ENCODE data around the gene ANAPC10.
"Not testable (repeated sequence)": the region's sequence is repeated elsewhere in the genome, so short reads cannot be mapped to it uniquely, and the experiment has no call there.

The ANAPC10 gene, protein sequence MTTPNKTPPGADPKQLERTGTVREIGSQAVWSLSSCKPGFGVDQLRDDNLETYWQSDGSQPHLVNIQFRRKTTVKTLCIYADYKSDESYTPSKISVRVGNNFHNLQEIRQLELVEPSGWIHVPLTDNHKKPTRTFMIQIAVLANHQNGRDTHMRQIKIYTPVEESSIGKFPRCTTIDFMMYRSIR

DNA sequence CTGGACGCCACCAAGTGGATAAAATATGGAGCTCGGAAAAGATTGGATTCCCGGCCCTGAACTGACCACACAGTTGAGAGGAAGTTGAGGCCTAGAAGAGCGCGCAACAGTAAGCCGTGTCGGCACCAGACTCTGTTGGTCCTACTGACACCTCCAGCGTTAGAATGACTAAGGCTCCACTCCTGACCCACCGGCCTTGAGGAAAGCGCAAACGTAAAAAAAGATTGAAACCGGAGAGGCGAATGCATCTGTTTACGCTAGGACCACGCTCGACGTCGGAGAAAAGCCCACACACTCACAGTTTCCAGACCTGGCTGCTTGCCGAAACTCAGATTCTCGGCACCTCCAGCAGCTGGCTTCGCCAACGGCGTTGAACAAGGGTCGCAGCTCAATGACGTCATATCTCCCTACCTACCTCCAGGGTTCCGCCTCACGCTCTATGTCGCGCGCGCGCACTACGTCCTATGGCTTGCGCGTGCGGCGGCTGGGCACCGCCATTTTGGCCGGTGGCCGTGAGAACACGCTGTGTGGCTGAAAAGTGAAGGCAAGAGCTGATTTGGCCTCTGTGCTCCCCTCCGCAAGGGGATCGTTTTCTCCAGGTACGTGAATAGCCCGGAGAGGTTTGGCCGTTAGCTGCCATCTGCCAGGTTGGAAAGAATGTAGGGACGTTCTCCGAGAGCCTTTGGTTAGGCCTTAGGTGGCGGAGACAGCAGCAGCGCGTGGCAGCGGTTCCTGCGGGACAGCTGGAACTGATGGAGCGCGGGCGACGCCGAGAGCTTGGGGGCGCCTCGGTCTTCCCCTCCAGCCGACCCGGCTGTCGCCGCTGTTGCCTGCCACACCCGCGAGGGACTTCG is at the start of gene ANAPC10, which contains the start of gene ABCE1:
ANAPC10 (minus strand) TSS at position 376 of the 854 bp plus-strand sequence. CDS start 2,097 bp downstream, outside the sequence.
ABCE1 (plus strand) TSS at position 491 of the 854 bp plus-strand sequence. CDS start 6,102 bp downstream, outside the sequence.
- DNase-seq = peak; percentile 89

DNA sequence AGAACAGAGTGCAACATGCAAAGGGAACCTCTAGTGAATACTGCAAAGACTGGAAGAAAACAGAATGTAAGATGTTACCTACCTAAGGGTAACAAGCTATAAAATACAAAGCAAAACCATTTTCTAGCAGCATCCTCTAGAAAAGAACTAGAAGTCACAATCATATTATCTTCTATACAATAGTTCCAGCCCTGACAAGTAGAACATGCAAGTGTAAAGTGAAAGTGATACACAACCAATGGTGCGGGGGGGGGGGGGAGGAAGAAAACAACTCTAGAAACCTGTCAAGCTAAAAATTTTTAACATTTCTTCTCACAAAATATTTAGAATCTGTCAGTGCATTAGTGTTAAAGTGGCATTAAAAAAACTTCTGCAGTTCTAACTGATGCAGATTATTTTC is 38.2 kb upstream of the ANAPC10 start:
- not testable (repeated sequence) for DNase-seq

DNA sequence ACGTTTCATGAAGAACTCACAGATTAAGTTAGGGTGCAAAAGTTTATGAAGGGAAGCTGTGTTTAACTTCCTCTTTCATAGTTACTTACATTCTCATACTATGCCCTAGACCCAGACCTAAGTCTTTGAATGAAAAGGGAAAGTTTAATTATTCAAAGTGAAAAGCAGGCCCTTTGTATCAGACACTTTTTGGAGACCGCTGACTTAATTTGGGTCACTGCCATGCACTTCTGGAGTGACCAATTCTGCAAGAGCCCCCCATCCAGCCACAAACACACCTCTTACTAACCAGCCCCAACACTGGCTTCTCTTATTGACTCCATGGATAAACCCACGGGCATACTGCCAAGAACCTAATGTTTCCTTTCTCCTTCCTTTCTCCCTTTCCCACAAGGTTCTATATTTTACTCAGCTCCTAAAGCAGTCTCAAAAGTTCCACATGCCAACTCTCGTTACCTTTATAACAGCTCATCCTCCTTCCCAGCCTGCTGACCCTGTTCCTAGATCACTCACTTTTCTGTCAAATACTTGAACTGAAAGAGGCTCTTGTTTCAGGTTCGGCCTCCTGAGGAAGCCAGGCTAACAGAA is 34.6 kb upstream of the ANAPC10 start:
- DNase-seq = no peak

DNA sequence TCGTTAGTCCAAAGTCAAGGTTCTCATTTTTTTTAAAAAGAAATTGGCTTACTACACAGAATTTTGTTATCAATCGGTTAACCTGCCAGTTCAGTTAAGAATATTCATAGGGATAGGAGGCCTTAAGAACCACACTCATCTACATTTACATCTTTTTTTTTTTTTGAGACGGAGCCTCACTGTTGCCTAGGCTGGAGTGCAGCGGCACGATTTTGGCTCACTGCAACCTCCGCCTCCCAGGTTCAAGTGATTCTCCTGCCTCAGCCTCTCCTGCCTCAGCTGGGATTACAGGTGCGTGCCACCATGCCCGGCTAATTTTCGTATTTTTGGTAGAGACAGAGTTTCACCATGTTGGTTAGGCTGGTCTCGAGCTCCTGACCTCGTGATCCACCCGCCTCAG is 33.9 kb upstream of the ANAPC10 start:
- DNase-seq = no peak

DNA sequence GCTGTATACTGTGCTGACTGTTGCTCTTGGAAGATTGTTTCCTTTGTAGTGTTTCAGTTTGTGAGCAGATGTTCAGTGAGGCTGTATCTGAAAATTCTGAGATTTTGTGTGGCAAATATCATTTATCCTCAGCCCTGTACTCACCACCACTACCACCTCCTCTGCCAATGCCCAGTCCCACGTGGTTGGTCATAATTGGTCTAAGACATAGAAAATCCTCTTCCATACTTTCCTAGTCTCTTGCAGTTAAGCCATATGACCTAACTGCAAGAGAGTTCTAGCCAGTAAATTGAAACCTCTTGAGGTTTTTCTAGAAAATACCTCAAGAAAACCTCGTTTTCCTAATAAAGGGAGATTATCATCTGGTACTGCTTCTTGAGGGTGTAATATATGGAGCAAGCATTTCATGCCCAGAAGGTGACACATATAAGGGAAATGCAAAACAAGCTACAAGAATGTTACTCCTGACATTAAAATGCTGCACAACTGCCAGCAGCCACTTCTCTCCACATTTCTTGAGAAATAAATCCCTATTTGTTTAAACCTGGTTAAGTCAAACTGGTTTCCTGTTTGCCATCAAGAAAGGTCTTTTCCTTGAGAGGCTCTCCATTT is 32.9 kb upstream of the ANAPC10 start:
- no peak for DNase-seq

DNA sequence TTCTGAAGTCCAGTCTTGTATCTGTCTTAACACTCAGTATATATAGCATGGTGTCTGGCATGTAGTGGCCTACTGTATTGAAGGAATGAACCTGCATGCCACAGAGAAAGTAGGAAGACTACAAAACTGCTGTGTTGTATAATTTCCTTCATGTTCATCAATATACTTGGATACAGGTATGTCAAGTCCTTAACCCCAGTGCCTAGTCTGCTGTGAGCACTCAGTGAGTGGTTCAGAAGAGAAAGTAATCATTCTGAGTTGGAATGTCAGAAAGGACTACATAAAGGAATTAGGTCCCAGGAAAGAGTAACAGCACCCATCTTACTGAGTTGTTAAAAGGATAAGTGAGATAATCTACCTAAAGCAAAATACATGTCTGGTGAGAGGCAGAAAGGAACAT is 32.1 kb upstream of the ANAPC10 start:
- no peak for DNase-seq

DNA sequence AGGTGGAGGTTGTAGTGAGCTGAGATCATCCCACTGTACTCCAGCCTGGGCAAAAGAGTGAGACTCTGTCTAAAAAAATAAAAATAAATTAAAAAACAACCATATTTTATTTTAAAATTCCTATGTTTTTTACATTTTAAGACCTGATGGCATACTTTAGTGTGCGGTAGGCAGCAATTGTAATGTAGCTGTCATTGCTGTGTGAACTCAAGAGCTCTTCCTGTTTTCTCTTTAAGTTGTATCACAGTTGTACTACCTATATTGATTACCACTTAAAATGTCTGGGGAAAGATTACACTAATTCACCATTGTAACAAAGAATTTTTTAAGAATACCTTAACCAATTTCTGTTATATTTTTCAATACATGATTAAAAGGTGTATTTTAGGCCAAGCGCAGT is 27.4 kb upstream of the ANAPC10 start:
- no peak for DNase-seq

DNA sequence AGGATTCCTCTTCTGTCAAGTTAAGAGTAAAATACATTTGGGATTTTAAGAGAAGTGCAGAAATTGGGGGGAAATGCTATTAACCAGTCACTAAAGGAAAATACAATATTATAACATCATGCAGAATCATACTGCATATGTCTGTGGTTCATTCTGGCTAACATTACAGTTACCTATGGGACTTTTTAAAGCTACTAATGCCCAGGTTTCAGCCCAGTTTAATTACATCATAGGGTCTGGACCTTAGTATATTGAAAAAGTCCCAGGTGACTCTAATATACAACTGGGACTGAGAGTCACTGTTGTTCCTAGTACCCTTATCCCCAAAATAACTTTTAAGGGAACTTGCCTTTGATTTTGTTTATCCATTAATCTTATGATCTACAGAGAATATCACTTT is 10.1 kb upstream of the ANAPC10 start:
- no peak for DNase-seq

DNA sequence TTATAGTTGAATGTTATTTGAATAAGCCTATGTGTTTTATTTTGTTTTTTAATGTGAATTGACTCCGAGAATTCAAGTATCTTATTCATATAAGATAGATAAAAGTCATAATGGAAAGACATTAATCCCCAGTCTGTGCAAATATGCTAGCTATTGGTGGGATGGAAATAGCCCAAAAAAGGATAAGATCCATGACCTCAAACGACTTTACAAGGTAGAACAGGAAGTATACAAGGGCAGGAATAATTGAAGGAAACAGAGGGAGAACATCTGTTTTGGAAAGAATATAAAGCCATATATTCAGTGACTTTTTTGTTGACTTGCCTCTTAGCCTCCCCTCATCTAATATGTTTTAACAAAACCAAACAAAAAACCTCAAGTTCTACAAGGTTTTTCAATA is 9.1 kb upstream of the ANAPC10 start:
- no peak for DNase-seq

DNA sequence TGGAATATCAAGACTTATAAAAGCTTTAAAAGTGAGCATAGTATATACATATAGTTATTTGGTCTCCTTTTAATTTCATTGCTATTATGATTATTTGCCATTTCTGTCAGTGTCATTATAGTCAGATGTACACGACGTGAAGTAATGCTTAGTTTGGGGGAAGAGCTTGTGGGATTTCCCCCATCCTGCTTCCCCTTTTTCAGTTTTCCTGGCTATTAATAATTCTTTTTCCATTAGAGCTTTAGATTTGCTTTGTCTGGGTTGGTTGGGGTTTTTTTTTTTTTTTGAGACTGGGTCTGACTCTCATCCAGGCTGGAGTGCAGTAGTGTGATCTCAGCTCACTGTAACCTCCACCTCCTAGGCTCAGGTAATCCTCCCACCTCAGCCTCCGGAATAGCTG is 5.5 kb upstream of the ANAPC10 start:
- no peak for DNase-seq

DNA sequence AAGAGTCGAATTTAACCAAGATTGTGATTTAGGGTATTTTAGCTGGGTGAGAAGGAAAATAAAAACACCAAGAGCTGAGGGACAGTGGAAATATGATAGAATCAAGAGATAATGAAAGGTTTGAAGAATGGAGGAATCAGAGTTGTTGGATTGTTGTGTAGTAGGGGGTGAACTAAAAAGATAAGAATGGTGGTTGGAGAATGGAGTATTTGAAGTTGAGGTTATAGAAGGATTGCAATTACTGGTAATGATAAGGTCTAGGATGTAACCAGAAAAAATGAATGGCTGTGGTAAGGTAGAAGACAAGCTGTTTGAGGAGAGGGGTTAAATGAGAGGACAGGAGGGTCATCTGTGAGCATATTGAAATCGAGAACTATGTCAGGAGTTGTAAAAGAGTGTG is 4.6 kb upstream of the ANAPC10 start:
- no peak for DNase-seq

DNA sequence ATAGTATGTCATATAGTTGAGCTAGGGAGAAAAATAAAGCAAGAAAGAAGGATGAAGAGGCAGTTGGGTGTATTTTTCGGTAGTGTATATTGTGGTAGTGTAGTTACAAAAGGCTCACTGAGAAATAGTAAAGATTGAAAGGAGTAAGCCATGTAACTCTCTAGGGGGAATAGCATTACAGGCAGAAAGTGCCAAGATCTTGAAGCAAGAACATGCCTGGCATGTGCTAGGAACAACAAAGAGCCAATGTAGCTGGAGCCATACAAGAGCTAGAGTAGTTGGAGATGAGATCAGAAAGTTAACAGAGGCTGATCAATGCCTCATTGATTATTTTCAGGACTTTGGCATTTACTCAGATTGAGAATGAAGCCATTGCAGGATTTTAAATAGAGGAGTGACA is 3.1 kb upstream of the ANAPC10 start:
- DNase-seq = no peak

DNA sequence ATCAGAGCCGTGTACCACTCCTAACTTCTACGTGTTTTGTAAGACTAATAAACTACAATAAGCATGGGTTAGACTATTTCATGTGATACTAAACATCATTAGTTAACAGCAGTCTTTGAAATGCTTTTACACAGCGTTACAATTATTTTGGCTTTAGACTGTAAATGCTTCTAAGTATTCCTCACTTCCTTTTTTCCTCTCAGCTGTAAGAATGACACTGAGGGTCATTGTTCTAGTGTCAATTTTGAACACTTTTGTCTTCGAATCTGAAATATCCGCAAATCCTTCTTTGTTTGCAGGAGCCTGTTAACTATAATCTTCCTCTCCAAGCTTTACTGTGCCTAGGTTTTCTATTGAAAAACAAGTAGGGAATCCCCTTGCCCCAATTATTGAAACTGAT is 1.7 kb upstream of the ANAPC10 start:
- no peak for DNase-seq

DNA sequence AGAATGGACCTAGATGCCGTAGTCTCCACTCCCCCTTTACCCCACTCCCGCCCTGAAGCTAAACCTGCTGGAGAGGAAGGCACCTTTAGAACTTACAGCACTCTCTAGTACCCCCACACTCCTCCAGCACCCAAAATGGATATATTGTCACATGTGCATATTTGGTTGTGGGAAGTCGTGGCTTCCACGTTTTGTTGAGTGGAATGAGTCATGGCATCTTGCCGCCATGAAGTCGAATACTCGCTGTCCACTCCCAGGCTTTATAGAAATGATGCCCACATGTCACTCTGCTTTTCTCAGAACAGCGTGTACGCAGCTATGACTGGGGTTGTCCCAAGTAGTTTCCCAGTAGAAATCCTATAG is 660 bp upstream of the ANAPC10 start:
- DNase-seq = no peak

DNA sequence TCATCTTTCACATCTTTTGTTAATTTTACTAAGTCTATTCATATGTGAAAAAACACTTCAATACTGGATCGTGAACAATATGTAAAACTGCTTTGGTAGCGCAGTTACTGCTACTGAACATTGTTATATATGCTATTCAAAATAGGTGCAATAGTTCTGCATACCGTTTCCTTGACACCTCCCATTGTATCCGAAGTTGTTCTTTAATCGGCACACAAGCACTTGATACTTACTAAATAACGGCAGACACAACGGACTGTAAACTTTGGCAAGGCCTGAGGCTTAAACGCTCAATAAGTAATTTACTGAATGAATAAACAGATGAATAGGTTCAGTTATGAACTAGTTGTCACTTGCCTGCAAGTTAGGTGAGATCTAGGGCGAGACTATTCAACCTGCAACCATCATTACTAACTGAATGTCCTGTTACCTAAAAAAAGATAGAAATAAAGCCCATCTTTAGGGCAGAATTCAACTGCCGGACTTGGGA is 620 bp downstream of the ANAPC10 start:
- DNase-seq = no peak

DNA sequence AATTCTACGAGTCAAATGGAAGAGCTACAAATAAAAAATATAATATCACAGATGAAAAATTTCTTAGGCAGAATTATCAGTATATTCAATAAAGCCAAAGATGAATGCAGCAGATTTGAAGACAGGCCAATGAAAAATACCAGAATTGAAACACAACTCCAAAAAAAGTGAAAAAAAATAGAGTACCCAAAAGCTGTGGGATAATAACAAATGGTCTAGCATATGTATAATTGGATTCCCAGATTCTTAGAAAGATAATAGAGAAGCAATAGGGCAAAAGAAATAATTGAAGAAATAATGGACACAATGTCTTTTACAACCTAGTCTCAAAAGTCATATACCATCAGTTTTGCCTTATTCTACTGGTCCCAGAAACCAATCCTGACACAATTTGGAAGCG is 4.4 kb downstream of the ANAPC10 start:
- no peak for DNase-seq

DNA sequence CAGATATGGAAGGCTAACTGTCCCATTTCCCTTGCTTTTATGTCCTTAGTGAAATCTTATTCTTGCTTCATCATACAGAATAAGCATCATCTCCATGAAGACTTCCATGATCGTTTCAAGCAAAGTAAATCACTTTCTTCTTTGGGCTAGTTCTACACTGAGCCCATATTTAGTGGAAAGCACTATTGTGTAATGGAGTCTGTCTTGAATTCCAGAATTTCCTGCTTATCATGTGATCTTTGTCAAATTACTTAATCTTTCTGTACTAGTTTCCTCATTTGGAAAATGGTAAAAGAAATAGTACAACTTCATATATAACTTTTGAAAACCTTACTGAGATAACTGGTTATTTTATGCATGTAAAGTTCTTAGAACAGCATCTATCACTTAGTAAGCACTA is 7.6 kb downstream of the ANAPC10 start:
- DNase-seq = no peak

DNA sequence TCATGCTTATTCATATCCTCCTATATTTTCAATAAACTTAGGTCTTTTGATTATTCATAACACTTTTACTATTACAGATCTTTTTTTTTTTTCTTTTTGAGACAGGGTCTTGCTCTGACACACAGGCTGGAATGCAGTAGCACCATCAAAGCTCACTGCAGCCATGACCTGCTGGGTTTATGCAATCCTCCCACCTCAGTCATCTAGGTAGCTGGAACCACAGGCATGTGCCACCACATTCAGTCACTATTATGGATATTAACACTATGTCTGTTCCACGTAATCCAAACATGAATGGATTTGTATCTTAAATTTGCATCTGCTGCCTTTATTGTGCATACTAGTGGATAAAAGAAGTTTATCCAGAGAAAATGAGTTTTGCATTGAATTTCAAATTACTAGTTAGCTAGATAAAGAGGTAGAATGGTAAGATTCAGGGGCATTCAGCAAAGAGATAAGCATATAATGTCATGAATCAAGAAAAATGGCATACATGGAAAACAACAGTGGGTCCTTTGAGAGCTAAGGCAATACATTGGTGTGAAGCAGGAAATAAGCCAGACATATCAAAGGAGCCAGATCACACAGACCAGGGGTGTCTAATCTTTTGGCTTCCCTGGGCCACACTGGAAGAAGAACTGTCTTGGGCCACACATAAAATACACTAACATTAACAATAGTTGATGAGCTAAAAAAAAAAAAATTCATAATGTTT is 13.9 kb downstream of the ANAPC10 start:
- no peak for DNase-seq

DNA sequence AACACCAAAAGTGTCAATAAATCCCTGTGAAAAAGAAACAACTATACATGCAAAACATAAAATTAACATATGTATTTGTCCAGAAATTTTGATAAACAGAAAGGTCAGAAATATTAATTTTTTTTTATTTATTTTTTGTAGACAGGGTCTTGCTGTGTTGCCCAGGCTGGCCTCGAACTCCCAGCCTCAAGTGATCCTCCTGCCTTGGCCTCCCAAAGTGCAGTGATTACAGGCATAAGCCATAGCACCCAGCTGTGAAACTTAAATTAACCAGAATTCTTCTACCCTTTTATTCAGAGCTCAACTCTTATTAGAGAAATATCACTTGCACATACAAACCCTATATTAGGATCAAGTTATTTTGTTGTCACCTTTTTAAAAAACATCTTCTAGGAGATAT is 16.2 kb downstream of the ANAPC10 start:
- no peak for DNase-seq

DNA sequence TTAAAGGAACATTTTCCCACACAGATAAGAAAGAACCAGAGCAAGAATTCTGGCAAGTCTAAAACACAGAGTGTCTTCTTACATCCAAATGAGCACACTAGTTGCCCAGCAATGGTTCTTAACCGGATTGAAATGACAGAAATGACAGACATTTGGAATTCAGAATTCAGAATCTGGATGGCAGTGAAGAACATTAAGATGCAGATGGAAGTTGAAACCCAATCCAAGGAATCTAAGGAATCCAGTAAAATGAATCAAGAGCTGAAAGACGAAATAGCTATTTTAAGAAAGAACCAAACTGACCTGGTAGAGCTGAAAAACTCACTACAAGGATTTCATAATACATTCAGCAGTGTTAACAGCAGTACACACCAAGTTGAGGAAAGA is 21.5 kb downstream of the ANAPC10 start:
- no peak for DNase-seq

DNA sequence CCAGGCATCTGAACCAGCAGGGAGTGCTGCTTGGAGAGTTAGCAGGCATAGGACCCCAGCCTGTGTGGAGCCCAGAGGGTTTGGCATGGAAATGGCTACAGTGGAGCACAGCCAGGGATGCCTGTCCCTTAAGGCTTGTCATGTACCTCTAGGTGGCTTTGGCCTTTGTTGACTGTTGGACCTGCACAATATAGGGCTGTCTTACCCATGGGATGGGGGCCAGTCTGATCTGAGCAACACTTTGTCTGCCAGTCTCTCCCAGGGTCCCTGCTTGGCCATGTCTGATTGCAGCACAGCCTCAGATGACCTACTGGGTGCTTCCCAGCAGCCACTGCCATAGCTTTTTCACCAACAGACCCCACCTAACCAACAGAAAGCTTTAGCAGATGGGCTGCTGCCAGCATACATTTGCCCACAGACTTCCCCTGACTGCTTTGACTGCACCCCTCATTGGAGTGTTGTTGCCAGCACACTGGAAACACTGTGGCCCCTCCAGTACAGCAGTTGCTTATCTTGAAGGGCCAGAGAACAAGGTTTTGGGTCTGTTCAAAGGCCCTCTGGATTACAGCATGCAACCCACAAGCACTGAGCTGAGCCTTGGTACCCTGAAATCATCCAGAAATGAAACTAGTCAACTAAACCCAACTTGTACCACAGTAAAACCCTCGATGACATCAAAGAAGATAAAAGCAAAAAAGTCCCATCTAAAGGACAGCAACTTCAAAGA is 22.1 kb downstream of the ANAPC10 start:
- DNase-seq = no peak

DNA sequence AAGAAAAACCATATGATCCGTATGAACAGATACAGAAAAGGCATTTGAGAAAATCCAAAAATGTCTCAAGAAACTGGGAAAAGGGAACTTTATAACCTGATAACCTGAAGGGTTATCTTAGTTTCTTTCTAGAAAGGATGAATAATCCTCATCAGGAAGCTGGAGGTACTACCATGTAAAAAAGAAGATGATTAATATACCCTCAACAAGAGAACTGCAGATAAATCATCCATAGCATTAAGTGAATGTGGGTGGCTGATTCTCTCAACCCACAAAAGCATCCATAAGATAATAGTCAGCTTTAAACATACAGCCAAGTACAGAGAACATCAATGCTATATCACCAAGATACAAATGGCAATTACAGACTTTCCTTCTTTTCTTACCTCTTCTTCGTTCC is 26.4 kb downstream of the ANAPC10 start:
- no peak for DNase-seq
